ENCODE data around the gene ANKRD40. TPM values are rescaled to one million over a fixed set of nuclear protein-coding genes. Genes with fewer than 3 reads are reported as not detected.
"Not testable (repeated sequence)": the region's sequence is repeated elsewhere in the genome, so short reads cannot be mapped to it uniquely, and the experiment has no call there.

Gene ANKRD40
- total RNA-seq, 2 experiments from 2014 or later = 29.8 to 31.1 TPM

DNA sequence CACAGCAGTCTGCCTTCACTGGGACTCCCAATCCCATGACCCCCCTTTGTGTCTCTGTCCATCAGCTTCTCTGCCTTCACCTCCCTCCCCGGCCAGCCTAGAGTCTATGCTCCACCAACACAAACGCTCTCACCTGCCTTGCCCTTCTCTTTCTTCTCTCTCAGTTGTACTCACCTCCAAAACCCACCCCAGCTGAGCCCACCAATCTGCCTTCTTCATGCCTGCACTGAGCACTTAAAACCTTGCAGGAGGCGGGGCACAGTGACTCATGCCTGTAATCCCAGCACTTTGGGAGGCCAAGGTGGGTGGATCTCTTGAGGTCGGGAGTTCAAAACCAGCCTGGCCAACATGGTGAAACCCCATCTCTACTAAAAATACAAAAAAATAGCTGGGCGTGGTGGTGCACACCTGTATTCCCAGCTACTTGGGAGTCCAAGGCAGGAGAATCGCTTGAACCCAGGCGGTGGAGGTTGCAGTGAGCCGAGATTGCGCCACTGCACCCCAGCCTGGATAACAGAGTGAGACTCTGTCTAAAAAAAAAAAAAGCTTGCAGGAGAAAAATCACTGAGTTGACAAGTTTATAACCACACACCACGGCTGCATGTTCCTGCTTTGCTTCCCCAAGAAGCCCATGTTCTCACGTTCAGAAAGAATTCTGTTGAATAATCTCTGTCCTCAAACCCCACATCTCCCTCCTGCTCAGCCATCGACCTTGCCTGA is 27.0 kb downstream of the ANKRD40 start:
- H3K4me3 Mint-ChIP-seq; H3K36me3 Mint-ChIP-seq (ENCODE audit: low read depth); POLR2A ChIA-PET; H3K27ac Mint-ChIP-seq; DNase-seq; H3K4me1 Mint-ChIP-seq; H3K9me3 Mint-ChIP-seq: not testable (repeated sequence)
- peaks cover 32% of the 10 kb centered on the region for H3K27me3 Mint-ChIP-seq
- CTCF ChIA-PET = interaction anchor here (0.7 to 1.4 kb wide), 2 partner anchors 37 to 52 kb away, joined by 3 to 4 read pairs; no protein-coding TSS in a partner anchor

DNA sequence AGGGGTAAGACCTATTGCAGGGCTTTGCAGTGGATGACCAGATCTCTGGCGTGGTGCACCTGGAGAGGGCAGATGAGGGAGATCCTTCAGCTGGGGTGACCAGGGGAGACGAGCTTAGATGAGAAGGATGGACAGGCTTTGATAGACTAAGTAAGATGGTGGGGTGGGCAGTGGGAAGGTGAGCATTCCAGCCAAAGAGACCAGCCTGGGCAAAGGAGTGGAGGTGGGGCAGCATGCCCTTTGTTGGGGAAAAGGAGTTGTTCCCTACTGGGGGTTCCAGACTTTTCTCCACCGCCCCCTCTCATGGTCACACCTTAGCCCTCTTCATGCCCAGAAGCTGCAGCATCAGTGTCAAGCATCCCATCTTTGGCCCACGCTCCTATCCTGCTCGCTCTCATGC is 27.6 kb downstream of the ANKRD40 start:
- Mint-ChIP-seq H3K4me3 (no peak overlapping the region), H3K4me1 (peaks cover 10% of the 10 kb centered on the region), H3K27me3 (peaks cover 33% of the 10 kb centered on the region), H3K27ac (no peak overlapping the region), H3K9me3 (no peaks in the 10 kb centered on the region), H3K36me3 (ENCODE audit: low read depth) (no peaks in the 10 kb centered on the region)
- ChIA-PET CTCF (interaction anchor here (0.7 to 1.4 kb wide), 2 partner anchors 38 to 51 kb away, joined by 3 to 4 read pairs; no protein-coding TSS in a partner anchor), POLR2A (no interaction called here)
- DNase-seq = no peak

DNA sequence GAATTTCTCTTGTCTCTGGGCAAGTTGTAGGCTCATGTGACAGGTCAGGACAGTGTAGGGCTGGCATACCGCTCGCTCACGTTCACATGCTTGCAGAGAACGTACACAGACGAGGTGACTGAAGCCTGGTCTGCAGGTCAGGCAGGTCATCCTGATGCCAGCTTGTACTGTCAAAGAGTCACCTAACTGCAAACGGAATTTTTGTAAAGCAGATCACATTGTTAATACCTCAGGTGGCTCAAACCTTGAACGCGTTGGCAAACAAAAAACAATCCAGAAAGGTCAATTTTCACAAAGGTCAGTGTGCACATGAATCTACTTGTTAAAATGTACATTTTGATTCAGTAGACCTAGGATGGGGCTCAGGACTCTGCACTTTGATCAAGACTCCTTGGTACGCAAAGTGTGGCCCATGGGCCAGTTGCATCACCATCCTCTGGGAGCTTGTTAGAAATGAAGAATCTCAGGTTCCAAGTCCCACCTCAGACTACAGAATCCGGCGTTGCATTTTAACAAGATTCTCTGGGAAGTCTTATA is 28.6 kb downstream of the ANKRD40 start:
- Mint-ChIP-seq H3K4me3 (no peak overlapping the region), H3K27ac (no peak overlapping the region), H3K27me3 (peaks cover 34% of the 10 kb centered on the region), H3K9me3 (no peaks in the 10 kb centered on the region), H3K36me3 (ENCODE audit: low read depth) (no peaks in the 10 kb centered on the region), H3K4me1 (peaks cover 10% of the 10 kb centered on the region)
- CTCF ChIA-PET = interaction anchor here (0.6 kb wide), 1 partner anchor 26 kb away, joined by 3 read pairs; no protein-coding TSS in a partner anchor
- POLR2A ChIA-PET = no interaction called here
- DNase-seq = no peak

DNA sequence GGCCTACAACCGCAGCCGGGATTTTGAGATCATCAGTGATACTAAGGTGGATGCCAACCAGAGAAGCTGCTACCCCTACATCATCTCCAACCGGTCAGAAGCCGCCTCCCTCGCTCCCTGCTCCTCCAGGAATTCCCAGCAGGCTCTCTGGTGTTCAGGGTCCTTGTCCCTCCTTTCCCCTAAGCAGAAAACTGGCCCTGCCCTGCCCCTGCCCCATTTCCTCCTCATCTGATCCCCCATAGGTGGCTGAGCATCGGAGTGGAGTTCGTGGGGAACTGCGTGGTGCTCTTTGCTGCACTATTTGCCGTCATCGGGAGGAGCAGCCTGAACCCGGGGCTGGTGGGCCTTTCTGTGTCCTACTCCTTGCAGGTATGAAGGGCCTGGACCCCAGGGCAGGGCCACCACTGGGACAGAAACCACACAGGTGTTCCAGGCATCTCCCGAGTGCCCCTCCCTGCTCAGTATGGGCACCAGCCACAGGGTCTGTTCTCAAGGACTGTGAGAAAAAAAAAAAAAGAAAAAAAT is 29.8 kb downstream of the ANKRD40 start:
- ChIA-PET POLR2A (no interaction called here), CTCF (no interaction called here)
- no peaks in the 10 kb centered on the region for H3K9me3 Mint-ChIP-seq
- peaks cover 34% of the 10 kb centered on the region for H3K27me3 Mint-ChIP-seq
- no peaks in the 10 kb centered on the region for H3K36me3 Mint-ChIP-seq (ENCODE audit: low read depth)
- no peak overlapping the region for H3K27ac Mint-ChIP-seq
- H3K4me3 Mint-ChIP-seq = no peak overlapping the region
- DNase-seq = no peak
- peaks cover 10% of the 10 kb centered on the region for H3K4me1 Mint-ChIP-seq

DNA sequence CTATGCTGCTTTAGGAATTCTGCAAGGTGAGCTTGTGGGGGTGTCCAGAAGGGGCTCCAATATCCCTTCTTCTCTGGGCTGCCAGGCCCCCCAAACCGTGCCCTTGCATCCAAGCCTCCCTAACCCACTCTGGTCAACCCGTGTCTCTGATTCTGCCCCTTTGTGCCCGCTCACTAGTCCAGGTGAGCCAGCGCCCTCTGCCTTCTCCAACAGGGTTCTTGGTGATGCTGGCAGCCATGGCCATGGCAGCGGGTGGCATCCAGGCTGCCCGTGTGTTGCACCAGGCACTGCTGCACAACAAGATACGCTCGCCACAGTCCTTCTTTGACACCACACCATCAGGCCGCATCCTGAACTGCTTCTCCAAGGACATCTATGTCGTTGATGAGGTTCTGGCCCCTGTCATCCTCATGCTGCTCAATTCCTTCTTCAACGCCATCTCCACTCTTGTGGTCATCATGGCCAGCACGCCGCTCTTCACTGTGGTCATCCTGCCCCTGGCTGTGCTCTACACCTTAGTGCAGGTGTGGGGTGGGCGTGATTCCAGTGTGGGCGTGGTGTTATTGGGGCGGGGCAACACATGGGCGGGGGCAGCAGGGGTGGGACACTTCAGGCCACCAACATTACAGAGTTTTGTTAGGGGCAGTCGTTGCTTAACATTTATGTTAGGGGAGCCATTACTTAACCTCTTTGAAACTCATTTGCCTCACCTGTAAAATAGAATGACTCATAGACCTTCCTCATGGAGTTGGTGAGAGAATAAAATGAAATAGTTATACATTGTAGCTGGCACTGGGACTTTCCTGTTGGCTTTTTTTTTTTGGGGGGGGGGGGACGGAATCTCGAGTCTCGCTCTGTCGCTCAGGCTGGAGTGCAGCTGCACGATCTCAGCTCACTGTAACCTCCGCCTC is 31.4 kb downstream of the ANKRD40 start:
- DNase-seq = no peak
- Mint-ChIP-seq H3K9me3 (no peaks in the 10 kb centered on the region), H3K4me1 (peaks cover 4% of the 10 kb centered on the region), H3K4me3 (no peak overlapping the region), H3K36me3 (ENCODE audit: low read depth) (no peaks in the 10 kb centered on the region), H3K27ac (no peak overlapping the region), H3K27me3 (peaks cover 21% of the 10 kb centered on the region)
- POLR2A ChIA-PET = no interaction called here
- CTCF ChIA-PET = no interaction called here

DNA sequence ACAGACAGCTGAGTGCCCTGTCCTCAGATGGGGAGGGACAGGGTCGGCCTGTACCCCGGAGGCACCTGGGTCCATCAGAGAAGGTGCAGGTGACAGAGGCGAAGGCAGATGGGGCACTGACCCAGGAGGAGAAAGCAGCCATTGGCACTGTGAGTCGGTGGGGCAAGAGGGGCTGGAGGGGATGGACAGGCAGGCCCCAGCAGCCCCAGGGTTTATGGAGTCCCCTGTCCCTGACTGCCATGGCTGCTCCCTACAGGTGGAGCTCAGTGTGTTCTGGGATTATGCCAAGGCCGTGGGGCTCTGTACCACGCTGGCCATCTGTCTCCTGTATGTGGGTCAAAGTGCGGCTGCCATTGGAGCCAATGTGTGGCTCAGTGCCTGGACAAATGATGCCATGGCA is 32.1 kb downstream of the ANKRD40 start:
- no peak overlapping the region for H3K27ac Mint-ChIP-seq
- no peak for DNase-seq
- H3K4me1 Mint-ChIP-seq = no peaks in the 10 kb centered on the region
- H3K9me3 Mint-ChIP-seq = no peaks in the 10 kb centered on the region
- H3K27me3 Mint-ChIP-seq = peaks cover 16% of the 10 kb centered on the region
- H3K36me3 Mint-ChIP-seq (ENCODE audit: low read depth) = no peaks in the 10 kb centered on the region
- ChIA-PET POLR2A (no interaction called here), CTCF (interaction anchor here (1.8 kb wide), 1 partner anchor 49 kb away, joined by 3 read pairs; no protein-coding TSS in a partner anchor)
- H3K4me3 Mint-ChIP-seq = no peak overlapping the region

DNA sequence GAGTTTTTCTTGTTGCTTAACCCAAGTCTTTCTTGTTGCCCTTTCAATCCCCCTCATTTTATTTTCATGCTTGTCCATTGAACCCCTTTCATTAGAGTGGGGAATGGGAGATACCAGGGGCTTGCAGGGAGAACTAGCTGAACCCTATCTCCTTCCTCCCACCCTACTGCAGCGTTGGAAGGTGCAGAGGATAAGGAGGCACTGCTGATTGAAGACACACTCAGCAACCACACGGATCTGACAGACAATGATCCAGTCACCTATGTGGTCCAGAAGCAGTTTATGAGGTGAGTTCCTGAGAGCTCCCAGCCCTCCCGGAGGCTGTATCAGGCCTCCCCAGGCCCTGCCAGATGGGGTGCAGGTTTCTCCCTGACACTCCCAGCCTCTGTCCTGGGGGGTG is 32.5 kb downstream of the ANKRD40 start:
- ChIA-PET POLR2A (no interaction called here), CTCF (interaction anchor here (1.8 kb wide), 1 partner anchor 49 kb away, joined by 3 read pairs; no protein-coding TSS in a partner anchor)
- Mint-ChIP-seq H3K36me3 (ENCODE audit: low read depth) (no peaks in the 10 kb centered on the region), H3K4me1 (no peaks in the 10 kb centered on the region), H3K27me3 (peaks cover 12% of the 10 kb centered on the region), H3K27ac (no peak overlapping the region), H3K9me3 (no peaks in the 10 kb centered on the region), H3K4me3 (no peak overlapping the region)
- no peak for DNase-seq

DNA sequence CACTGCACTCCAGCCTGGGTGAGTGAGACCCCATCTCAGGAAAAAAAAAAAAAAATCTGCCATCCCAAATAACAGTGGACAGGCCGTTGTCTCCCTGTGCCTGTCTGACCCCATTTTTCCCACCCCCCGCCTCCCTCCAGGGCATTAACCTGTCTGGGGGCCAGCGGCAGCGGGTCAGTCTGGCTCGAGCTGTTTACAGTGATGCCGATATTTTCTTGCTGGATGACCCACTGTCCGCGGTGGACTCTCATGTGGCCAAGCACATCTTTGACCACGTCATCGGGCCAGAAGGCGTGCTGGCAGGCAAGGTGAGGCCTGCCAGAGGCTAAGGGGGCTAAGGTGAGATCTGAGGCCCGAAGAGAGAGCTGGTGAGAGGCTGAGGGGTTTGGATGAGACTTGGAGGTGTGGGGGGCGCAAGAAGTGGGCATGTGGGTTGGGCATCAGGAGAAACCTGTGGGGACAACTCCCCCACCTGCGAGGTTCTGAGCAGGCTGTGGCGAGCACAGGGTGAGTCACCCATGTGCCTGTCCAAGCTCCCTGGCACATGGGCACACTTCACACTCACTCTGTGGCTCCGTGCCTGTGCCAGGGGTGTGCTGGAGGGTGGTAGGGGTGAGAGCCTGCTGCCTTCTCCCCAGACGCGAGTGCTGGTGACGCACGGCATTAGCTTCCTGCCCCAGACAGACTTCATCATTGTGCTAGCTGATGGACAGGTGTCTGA is 34.7 kb downstream of the ANKRD40 start:
- Mint-ChIP-seq H3K4me1 (peaks cover 3% of the 10 kb centered on the region), H3K9me3 (no peaks in the 10 kb centered on the region), H3K36me3 (ENCODE audit: low read depth) (no peaks in the 10 kb centered on the region), H3K27ac (no peak overlapping the region), H3K4me3 (no peak overlapping the region), H3K27me3 (peaks cover 4% of the 10 kb centered on the region)
- no peak for DNase-seq
- ChIA-PET CTCF (interaction anchor here (1.4 kb wide), 1 partner anchor 21 kb away, joined by 4 read pairs; no protein-coding TSS in a partner anchor), POLR2A (no interaction called here)

DNA sequence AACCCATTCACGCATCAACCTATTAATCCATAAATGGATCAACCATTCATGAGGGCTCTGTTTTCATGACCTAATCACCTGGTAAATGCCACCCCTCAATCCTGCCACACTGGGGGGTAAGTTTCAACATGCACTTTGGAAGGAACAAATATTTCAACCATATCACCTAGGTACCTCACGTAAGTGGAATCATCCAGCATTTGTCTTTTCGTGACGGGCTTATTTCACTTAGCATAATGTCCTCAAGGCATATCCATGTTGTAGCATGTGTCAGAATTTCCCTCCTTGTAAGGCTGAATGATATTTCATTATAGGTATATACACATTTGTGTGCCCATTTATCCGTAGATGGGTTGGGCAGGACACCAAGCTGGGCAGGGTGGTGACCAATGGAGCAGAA is 35.6 kb downstream of the ANKRD40 start:
- Mint-ChIP-seq H3K27me3 (peaks cover 4% of the 10 kb centered on the region), H3K36me3 (ENCODE audit: low read depth) (no peaks in the 10 kb centered on the region), H3K9me3 (no peaks in the 10 kb centered on the region), H3K4me1 (peaks cover 6% of the 10 kb centered on the region), H3K4me3 (no peak overlapping the region), H3K27ac (no peak overlapping the region)
- no peak for DNase-seq
- POLR2A ChIA-PET = no interaction called here
- CTCF ChIA-PET = interaction anchor here (1.0 to 1.4 kb wide), 2 partner anchors 22 to 41 kb away, joined by 3 to 4 read pairs; no protein-coding TSS in a partner anchor

DNA sequence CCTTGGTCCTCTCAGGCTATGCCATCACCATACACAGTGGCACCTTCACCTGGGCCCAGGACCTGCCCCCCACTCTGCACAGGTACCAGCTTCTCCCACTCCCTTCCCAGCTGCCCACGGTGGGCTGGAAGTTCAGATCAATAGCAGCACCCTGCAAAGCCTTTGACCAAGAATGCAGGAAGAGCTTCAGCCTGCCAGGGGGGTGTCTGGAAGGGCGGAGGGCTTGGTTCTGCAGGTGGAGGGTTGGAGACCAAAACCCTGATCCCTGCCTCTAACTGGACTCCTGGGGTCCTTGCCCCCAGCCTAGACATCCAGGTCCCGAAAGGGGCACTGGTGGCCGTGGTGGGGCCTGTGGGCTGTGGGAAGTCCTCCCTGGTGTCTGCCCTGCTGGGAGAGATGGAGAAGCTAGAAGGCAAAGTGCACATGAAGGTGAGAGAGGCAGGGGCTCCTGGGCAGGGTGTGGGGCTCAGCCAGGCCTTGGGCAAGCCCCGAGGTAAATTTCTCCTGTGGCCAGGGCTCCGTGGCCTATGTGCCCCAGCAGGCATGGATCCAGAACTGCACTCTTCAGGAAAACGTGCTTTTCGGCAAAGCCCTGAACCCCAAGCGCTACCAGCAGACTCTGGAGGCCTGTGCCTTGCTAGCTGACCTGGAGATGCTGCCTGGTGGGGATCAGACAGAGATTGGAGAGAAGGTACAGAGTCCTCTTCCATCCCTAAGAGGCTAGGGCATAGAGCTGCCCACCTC is 38.7 kb downstream of the ANKRD40 start:
- Mint-ChIP-seq H3K4me1 (peaks cover 6% of the 10 kb centered on the region), H3K27me3 (peaks cover 2% of the 10 kb centered on the region), H3K27ac (no peak overlapping the region), H3K9me3 (no peaks in the 10 kb centered on the region), H3K4me3 (no peak overlapping the region), H3K36me3 (ENCODE audit: low read depth) (no peaks in the 10 kb centered on the region)
- no peak for DNase-seq
- POLR2A ChIA-PET = no interaction called here
- CTCF ChIA-PET = no interaction called here

DNA sequence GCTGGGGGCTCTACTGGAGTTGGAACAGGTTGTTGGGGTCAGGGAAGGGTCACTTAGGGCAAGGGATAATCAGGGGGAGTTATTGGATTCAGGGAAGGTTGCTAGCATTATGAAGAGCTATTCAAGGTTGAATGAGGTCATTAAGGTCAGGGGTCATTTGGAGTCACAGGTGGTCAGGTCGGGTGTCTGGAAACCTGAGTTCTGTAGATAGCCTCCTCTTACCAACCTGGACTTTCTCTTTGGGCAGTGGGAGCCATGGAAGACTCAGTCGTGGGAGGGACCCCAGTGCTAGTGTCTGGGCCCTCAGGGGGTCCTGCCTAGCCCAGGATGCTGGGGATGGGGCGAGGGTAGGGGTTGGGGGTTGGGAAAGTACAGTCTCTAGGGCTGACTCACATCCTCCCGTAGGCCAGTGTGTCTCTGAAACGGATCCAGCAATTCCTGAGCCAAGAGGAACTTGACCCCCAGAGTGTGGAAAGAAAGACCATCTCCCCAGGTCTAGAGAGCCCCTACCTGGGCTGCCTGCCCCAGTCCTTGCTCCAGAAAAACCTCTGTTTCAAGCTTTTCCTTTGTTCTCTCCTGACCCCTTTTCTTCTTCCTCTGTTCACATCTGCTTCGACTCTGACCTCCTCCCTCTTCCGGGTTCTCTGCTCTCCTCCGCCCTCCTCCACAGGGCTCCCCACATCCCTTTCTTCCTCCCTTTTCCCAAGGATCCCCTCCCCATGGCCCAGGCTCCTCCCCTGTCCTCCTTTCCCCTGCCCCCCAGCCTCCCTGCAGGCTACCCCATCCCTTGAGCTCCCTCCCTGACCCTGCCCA is 39.5 kb downstream of the ANKRD40 start:
- no peak for DNase-seq
- POLR2A ChIA-PET = no interaction called here
- H3K4me1 Mint-ChIP-seq = peaks cover 10% of the 10 kb centered on the region
- H3K27me3 Mint-ChIP-seq = peaks cover 3% of the 10 kb centered on the region
- H3K9me3 Mint-ChIP-seq = no peaks in the 10 kb centered on the region
- CTCF ChIA-PET = no interaction called here
- no peak overlapping the region for H3K4me3 Mint-ChIP-seq
- no peaks in the 10 kb centered on the region for H3K36me3 Mint-ChIP-seq (ENCODE audit: low read depth)
- H3K27ac Mint-ChIP-seq = no peak overlapping the region

Measured in activated CD4-positive, alpha-beta memory T cell treated with anti-CD3 and anti-CD28 coated beads, Interleukin-2, amount 10 ng/mL, durations not matched to agents 7 days and 5 days (primary cell).